Epidermal melanocyte (primary cell): ENCODE data around the gene SEPTIN10.
"Not testable (repeated sequence)": the region's sequence is repeated elsewhere in the genome, so short reads cannot be mapped to it uniquely, and the experiment has no call there.

Source experiments
- DNase-seq: peaks from one replicate; pipeline ENCODE4 v3.0.0; 2011; ENCODE audit warnings: low spot score; ENCODE audit not compliant: insufficient read length

Gene SEPTIN10

DNA sequence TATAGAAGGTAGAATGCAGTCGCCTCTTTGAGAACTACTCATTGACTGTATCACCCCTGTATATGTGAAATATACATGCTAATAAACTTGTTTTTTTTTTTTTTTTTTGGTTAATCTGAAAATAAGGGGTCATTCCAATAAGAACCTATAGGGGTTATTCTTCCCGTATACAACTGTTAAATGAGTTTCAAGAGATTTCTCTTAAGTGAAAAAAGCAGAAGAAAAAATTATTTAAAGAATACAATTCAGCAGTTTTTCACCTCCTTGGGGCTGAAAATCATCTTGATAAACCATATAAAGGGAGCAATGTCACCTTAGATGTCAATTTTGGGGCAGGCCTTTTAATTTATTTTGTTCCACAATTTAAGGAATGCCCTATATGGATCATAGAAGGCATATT lies 66.5 kb downstream of the SEPTIN10 start:
- DNase-seq = no peak

GRCh38 chr2:109545828-109546713 lies 67.7 kb downstream of the SEPTIN10 start:
- no peak for DNase-seq

DNA sequence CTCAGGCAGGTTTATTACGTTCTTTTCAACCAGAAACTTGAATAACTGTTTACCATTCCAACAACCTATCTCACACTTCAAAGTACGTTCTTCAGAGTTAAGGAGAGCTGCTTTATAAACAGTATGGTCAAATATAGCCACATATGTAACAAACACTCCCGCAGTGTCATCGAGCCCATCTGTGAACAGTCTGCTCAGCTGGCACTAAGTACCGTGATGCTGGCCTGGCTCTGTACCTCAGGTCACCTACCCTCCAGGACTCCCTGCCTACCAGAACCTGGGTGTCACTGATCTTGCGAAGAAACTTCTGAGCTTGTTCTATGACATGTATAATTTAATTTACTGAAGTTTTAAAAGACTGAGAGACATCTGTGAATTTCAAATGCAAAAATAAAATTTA lies 71.4 kb downstream of the SEPTIN10 start:
- no peak for DNase-seq

- no peak for DNase-seq
Measured at GRCh38 chr2:109538546-109538945, 75.2 kb downstream of the SEPTIN10 start.

DNA sequence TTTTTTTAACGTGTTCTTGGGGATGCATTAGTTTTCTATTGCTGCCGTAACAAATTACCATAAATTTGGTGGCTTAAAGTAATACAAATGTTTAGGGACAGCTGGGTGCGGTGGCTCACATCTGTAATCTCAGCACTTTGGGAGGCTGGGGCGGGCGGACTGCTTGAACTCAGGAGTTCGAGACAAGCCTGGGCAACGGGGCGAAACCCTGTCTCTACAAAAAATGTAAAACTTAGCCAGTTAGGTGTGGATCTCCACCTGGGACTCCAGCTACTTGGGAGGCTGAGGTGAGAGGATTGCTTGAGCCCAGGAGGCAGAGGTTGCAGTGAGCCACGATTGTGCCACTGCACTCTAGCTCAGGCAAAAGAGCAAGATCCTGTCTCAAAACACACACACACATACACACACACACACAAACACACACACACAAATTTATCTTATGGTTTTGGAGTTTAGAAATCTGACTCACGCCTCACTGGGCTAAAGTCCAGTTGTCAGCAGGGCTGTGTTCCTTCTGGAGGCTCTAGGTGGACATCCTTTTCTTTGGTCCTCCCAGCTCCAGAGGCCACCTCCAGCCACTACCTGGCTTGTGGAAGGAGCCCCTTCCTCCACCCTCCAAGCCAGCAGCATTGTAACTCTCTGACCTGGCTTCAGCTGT lies 76.1 kb downstream of the SEPTIN10 start:
- DNase-seq = no peak

- DNase-seq = not testable (repeated sequence)
Measured at GRCh38 chr2:109536556-109536955, 77.2 kb downstream of the SEPTIN10 start.

DNA sequence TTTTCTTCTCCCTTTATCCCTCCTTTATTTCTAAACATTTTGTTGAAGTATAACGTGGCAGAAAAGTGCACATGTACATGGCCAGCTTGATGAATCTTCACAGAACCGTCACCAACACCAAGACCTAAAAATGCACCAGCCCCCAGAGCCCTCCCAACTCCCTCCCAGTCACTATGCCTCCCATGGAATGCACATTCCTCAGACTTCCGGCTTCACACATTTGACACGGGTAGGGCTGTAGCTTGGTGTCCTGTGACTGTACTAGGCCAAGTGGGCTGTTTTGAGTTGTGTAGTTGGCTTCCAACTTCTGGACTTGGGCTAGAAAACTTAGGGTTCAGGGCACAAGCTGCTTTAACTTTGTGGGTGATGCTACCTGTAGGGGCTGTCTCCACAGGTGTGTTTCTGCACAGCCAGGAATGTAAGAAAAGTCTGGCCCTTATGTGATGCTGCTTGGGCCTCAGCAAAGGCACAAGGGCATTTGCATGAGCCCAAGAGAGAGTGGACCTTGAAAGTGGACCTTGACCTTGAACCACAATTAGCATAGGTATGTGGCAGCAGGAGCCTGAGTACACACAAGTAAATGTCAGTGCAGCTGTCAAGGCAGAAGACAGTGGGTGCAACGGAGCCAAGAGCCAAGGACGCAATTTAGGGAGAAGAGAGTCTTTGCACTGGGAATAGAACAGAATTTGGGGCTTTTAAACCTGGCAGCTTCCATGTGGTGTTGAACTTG lies 78.4 kb downstream of the SEPTIN10 start:
- DNase-seq = no peak

DNA sequence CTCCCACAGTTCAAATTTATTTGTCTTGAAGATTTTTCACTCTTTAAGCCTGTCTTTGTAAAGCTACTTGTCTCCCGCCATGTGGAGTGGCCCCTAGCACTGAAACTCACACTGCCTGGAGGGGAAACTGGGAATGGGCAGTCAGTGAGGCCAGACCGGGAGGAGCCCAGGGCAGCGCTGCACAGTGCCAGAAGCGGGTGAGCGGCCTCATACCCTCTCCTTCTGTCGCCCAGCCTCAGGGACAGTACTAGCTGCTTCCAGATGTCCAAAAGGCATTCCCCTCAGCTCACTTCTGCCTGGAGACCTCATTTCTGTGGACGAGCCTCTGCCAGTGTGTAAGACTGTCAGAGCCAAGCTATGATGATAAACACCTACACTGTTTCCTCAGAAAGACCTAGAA lies 79.9 kb downstream of the SEPTIN10 start:
- DNase-seq = no peak

DNA sequence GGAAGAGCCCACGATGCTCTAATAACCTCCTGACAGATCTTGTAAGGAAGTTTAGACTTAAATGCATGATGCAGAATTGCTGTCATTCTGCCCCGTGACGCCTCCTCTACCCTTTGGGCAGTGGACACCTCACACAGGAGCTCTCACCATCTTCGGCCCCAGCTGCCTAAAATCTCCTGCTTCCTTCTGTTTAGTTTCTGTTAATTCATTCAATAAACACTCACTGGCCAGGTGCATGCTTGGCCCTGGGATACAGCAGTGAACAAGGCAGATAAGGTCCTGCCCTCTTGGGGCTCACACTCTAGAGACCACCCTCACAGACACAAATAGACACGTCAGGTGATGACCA lies 81.1 kb downstream of the SEPTIN10 start:
- DNase-seq = no peak

DNA sequence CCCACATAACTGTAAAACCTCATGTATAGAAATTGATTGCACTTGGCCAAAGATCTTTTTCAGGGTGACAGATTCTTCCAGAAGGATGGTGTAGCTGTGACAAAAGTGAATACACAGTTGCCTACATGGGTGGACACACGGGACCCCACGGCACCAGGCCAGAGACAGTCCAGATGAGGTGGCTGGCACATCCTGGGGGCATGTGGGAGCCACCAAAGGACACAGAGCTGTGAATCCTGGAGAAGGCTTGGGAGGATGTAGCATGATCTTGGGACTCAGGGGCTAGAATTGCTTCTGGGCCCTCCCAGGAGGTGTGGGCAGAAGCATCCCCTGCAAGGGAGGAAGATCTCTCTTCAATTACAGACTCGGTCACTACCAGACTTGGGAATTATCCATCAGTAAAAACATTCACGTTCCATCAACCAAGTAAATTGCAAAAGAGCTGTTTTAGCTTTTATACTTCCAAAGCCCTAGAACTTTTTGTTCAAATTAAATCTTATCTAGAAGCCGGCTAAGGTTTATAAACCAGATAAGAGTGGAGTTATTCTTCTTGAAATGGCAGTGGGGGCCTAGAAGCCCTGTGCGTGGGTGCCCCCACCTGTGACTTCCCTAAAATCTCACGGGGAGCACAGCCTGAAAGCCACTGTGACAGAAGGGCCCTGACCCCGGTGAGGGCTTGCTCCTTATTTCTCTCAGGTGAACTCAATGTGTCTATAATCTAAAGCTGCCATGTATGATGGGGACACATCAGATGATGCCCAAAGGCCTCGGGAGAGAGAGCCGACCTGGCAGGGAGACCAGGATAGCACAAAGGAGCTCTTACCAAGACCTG lies 81.7 kb downstream of the SEPTIN10 start:
- no peak for DNase-seq

DNA sequence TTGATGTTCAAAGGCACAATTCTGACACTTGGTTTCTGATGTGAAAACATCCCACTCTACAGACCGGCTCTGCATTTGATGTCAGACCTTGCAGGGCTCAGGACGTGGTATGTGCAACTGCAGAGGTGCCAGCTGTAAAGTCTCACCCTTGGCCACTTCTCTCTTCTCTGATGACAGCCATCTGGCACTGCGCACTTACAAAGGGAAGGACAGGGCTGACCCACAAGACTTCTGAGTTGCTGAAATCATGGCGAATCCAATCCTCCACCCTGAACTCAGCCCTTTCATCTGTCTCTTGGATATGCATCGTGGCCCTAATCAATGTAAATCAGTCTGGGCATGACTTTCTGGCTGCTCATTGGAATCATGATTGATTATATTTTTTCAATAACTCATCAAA lies 82.5 kb downstream of the SEPTIN10 start:
- DNase-seq = no peak

DNA sequence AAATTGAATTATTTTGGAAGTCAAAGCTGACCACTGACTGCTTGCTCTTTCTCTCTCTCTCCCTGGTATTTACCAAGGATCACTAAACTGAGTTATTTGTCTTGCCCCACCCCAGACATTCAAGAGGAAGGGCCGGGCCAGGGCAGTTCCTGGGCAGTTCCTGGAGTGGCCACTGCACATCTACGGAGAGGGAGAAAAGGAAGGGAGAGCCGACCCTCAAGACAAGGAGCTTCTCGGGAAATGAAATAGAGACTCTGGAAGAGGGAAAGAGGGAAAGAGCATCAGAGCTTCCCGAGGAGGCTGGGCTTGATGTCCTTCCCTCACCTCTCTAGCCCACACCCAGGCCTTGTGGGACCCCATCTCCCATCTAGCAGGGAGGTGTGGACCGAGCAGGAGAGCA lies 83.1 kb downstream of the SEPTIN10 start:
- DNase-seq = no peak

- DNase-seq = no peak
Measured at GRCh38 chr2:109529532-109530449, 84.0 kb downstream of the SEPTIN10 start.

DNA sequence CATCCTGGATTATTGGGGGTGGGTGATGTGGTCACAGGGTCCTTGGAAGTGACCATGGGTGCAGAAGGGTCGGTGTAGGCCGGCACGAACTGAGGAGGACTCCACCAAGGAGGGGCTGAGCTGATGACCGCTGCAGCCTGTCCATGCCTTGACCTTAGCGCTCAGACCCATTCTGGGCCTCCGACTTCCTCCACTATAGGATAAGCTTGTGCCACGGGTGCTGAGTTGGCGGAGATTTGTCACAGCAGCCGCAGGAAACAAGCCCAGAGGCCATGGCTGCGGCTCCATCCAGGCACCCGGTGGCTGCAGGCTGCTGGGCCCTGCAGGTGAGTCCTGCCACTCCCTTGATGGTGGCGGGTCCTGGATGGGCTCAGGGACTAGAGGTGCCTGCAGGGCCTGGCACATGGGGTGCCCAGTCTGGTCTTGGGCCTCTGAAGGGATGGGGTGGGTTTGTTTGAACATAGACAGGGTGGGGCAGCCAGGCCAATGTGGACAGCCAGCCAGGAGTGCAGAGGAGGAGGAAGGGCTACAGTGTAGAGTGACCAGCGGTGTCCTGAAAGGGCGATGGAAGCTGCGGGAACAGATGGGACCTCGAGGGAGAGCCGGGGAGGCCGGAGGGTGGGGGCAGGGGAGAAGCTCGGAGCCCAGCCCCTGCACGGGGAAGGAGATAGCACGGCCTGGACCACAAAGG lies 84.8 kb downstream of the SEPTIN10 start:
- DNase-seq = no peak

- DNase-seq = no peak
Measured at GRCh38 chr2:109527846-109528705, 85.7 kb downstream of the SEPTIN10 start.

- DNase-seq = no peak
Measured at GRCh38 chr2:109527079-109527478, 86.7 kb downstream of the SEPTIN10 start.

GRCh38 chr2:109526442-109526970 lies 87.3 kb downstream of the SEPTIN10 start:
- no peak for DNase-seq

- no peak for DNase-seq
Measured at GRCh38 chr2:109525836-109526235, 87.9 kb downstream of the SEPTIN10 start.
